SK-N-MC (cell line): ENCODE results near the gene NUDC.
"Not testable (repeated sequence)": the region's sequence is repeated elsewhere in the genome, so short reads cannot be mapped to it uniquely, and the experiment has no call there.

Experiments used
- DNase-seq: peaks from one replicate; pipeline ENCODE4 v3.0.0-alpha.2; 2011; ENCODE audit warnings: low read depth, low spot score
- H3K27ac ChIP-seq: fragments of 200-600 bp; sonication (generic); 2 replicates; pipeline ENCODE4 v1.5.1; 2016; ENCODE audit warnings: mixed run types
- H3K36me3 ChIP-seq: fragments of 200-600 bp; sonication (generic); 2 replicates; pipeline ENCODE4 v1.6.1; 2017; ENCODE audit warnings: antibody characterized with exemption, low read length, mixed read lengths; ENCODE audit not compliant: insufficient read depth
- H3K4me3 ChIP-seq: fragments of 200-600 bp; sonication (generic); 2 replicates; pipeline ENCODE4 v1.5.1; 2016
- H3K9ac ChIP-seq: fragments of 200-600 bp; sonication (generic); 2 replicates; pipeline ENCODE4 v1.8.0; 2017; ENCODE audit warnings: mixed run types, mixed read lengths; ENCODE audit not compliant: insufficient read length
- H3K9me3 ChIP-seq: fragments of 200-600 bp; sonication (generic); 2 replicates; pipeline ENCODE4 v1.6.1; 2017; ENCODE audit warnings: low read depth, mild to moderate bottlenecking, antibody characterized with exemption, low read length, moderate library complexity, mixed read lengths
- EZH2 ChIP-seq: fragments of 200-600 bp; sonication (generic); IDR thresholded peaks from one replicate; pipeline ENCODE4 v1.6.1; 2017; ENCODE audit warnings: antibody characterized with exemption
- FOXP2 ChIP-seq: optimal IDR thresholded peaks from 2 replicates; pipeline ENCODE3; 2011; ENCODE audit warnings: mild to moderate bottlenecking, moderate library complexity; ENCODE audit not compliant: insufficient read depth; ENCODE audit errors: extremely low read length, control extremely low read depth
- POLR2AphosphoS5 ChIP-seq: IDR thresholded peaks from 2 replicates; pipeline ENCODE4 v1.6.1; 2012; ENCODE audit warnings: mild to moderate bottlenecking, low read depth, low read length, borderline replicate concordance

NUDC gene

DNA sequence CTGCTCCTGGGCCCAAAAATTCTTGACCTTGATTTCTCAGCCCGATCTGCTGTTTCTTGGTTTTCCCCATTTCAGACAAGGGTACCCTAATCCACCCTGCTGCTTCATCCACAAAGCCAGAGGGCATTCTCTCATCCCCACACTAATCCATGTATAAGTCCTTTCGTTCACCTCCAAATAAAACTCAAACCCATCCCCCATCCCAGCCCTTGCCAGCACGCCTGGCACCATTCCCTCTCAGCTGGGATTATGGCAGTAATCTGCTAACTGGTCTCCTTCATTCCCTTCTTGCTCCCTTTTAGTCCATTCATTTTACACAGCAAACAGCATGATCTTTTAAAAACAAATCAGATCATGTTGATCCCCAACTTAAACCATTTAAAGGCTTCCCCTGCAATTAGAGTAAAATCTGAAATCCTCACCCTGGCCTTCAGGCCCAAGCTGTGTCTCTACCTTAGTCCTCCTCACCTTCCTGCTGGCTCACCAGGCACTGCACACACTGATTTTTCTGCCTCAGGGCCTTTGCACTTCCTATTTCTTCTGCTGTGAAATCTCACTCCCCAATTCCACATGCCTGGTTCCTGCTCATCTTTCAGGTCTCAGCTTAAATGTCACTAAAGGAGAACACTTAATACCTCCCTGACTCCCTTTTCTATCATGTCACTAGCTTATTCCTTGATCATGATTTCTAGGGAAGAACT, 59.8 kb downstream of the NUDC start:
- no peak overlapping the region for H3K4me3 ChIP-seq
- H3K27ac ChIP-seq: no peak overlapping the region
- no peak for DNase-seq
- H3K9ac ChIP-seq: no peak overlapping the region
- no peaks in the 10 kb centered on the region for H3K9me3 ChIP-seq
- no peaks in the 10 kb centered on the region for H3K36me3 ChIP-seq
- TF ChIP-seq EZH2 (no peak), FOXP2 (no peak), POLR2AphosphoS5 (no peak)

GRCh38 chr1:26983863-26984262, 62.3 kb downstream of the NUDC start:
- Histone ChIP-seq H3K36me3 (no peaks in the 10 kb centered on the region), H3K9me3 (no peaks in the 10 kb centered on the region), H3K27ac (no peak overlapping the region), H3K9ac (no peak overlapping the region), H3K4me3 (no peak overlapping the region)
- DNase-seq: no peak
- TF ChIP-seq POLR2AphosphoS5 (no peak), FOXP2 (no peak), EZH2 (no peak)

- TF ChIP-seq POLR2AphosphoS5 (no peak), FOXP2 (no peak), EZH2 (no peak)
- Histone ChIP-seq H3K36me3 (no peaks in the 10 kb centered on the region), H3K27ac (no peak overlapping the region), H3K9me3 (no peaks in the 10 kb centered on the region), H3K9ac (no peak overlapping the region), H3K4me3 (no peak overlapping the region)
- DNase-seq: no peak
Measured at GRCh38 chr1:26984291-26984690, 62.7 kb downstream of the NUDC start.

DNA sequence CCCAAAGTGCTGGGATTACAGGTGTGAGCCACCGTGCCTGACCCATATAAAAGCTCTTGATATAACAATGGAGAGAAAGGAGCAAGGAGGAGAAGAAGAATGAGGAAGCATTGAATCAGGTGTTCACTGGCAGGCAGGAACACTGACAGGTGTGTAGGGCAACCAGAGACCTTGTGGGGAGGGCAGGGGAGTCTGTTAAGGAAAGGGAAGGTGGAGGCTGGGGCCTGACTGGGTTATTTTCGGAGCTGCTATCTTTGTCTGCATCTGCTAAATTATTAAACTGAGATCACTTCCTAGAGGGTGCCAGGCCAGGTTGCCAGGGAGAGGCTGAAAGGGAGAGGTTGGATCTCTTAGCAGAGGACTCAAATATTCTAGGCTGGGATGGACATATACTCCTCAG, 65.1 kb downstream of the NUDC start:
- no peaks in the 10 kb centered on the region for H3K9me3 ChIP-seq
- no peak overlapping the region for H3K9ac ChIP-seq
- no peak for TF ChIP-seq POLR2AphosphoS5
- H3K36me3 ChIP-seq: no peaks in the 10 kb centered on the region
- no peak overlapping the region for H3K4me3 ChIP-seq
- no peak for DNase-seq
- no peak overlapping the region for H3K27ac ChIP-seq

DNA sequence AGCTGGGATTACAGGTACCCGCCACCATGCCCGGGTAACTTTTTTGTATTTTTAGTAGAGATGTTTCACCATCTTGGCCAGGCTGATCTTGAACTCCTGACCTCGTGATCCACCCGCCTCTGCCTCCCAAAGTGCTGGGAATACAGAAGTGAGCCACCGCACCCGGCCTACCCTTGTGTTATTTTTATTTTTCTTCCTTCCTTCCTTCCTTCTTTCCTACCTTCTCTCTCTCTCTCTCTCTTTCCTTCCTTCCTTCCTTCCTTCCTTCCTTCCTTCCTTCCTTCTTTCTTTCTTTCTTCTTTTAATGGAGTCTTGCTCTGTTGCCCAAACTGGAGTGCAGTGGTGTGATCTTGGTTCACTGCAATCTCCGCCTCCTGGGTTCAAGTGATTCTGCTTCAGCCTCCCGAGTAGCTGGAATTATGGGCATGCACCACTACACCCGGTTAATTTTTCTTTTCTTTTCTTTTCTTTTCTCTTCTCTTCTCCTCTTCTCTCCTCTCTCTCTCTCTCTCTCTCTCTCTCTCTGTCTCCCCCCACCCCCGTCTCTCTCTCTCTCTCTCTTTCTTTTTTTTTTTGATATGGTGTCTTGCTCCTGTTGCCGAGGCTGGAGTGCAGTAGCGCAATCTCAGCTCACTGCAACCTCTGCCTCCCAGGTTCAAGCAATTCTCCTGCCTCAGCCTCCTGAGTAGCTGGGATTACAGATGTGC, 68.0 kb downstream of the NUDC start:
- not testable (repeated sequence) for H3K4me3 ChIP-seq, H3K27ac ChIP-seq, H3K9ac ChIP-seq, DNase-seq, H3K36me3 ChIP-seq, H3K9me3 ChIP-seq

- Histone ChIP-seq H3K36me3 (no peaks in the 10 kb centered on the region), H3K4me3 (no peak overlapping the region), H3K27ac (no peak overlapping the region), H3K9ac (no peak overlapping the region), H3K9me3 (no peaks in the 10 kb centered on the region)
- no peak for DNase-seq
- TF ChIP-seq POLR2AphosphoS5: no peak
- no peak for TF ChIP-seq EZH2
- no peak for TF ChIP-seq FOXP2
Measured at GRCh38 chr1:26991310-26992116, 70.0 kb downstream of the NUDC start.

DNA sequence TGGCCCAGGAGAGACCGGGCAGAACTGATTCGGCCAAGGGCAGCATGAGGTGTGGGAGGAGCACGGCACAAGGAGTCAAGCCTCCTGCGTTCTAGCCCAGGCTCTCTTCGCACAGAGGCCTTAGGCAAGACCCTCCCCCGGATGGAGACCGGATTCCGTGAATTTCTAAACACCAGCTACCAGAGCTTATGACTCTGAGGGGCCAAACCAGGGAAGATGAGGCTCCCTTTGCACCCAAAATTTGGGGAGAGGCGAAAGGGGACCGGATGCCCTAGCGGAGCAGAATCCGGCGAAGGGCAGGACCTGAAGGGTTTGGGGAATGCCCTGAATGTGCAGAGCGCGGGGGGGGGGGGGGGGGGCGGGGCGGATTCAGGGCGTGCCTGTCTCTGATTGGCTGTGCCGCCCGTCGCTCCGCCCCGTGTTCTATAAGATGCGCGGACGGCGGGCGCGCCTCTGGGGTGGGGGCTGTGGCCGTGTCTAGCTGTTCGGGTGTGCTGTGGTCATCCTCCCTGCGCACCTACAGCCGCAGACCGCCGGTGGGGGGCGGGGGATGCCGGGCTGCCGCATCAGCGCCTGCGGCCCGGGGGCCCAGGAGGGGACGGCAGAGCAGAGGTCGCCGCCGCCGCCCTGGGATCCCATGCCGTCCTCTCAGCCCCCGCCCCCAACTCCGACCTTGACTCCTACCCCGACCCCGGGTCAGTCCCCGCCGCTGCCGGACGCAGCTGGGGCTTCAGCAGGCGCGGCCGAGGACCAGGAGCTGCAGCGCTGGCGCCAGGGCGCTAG, 71.9 kb downstream of the NUDC start, which contains the start of gene TRNP1:
Gene TRNP1 (plus strand): TSS at position 456 of the 783 bp plus-strand sequence. CDS start 95 bp downstream, at position 551.
- no peaks in the 10 kb centered on the region for H3K9me3 ChIP-seq
- peak within 1 kb of the TSS; percentile 88 for H3K4me3 ChIP-seq
- no peaks in the 10 kb centered on the region for H3K36me3 ChIP-seq
- peak within 1 kb of the TSS; percentile 45 for H3K9ac ChIP-seq
- no peak within 1 kb of the TSS for H3K27ac ChIP-seq
- TF ChIP-seq POLR2AphosphoS5 (peak; percentile 55; the same call in 1 of the 2 replicates), FOXP2 (no peak), EZH2 (no peak)
- DNase-seq: no peak
